Hepatocyte (in vitro differentiated cells): ENCODE results near the gene MKRN2. TPM values are rescaled to one million over a fixed set of nuclear protein-coding genes. Genes with fewer than 3 reads are reported as not detected.
A peak's percentile ranks its signal among the peaks of the same experiment; 100 is the strongest.

Source experiments
- DNase-seq: peaks from one replicate; pipeline ENCODE4 v3.0.0-alpha.2; 2016; ENCODE audit warnings: low spot score
- H2AFZ ChIP-seq: fragments of 200-600 bp; sonication (generic); 2 replicates; pipeline ENCODE4 v1.6.0; 2016; ENCODE audit warnings: antibody characterized with exemption, mild to moderate bottlenecking
- H3K27ac ChIP-seq: fragments of 200-600 bp; sonication (generic); 2 replicates; pipeline ENCODE4 v1.5.1; 2016; ENCODE audit warnings: mild to moderate bottlenecking
- H3K27me3 ChIP-seq: fragments of 200-600 bp; sonication (generic); 2 replicates; pipeline ENCODE4 v1.6.1; 2016
- H3K36me3 ChIP-seq: fragments of 200-600 bp; sonication (generic); replicated peaks from 2 replicates; pipeline ENCODE4 v1.5.1; 2016; ENCODE audit warnings: low read depth; ENCODE audit not compliant: insufficient read depth
- H3K4me1 ChIP-seq: fragments of 200-600 bp; sonication (generic); 2 replicates; pipeline ENCODE4 v1.5.1; 2016; ENCODE audit warnings: mild to moderate bottlenecking, moderate library complexity; ENCODE audit not compliant: insufficient read depth
- H3K4me2 ChIP-seq: fragments of 200-600 bp; sonication (generic); 2 replicates; pipeline ENCODE4 v1.6.0; 2016
- H3K4me3 ChIP-seq: fragments of 200-600 bp; sonication (generic); 2 replicates; pipeline ENCODE4 v1.5.1; 2016; ENCODE audit warnings: mild to moderate bottlenecking
- H3K79me2 ChIP-seq: fragments of 200-600 bp; sonication (generic); 2 replicates; pipeline ENCODE4 v1.6.0; 2017; ENCODE audit warnings: mild to moderate bottlenecking
- H3K9me2 ChIP-seq: fragments of 200-600 bp; sonication (generic); replicated peaks from 2 replicates; pipeline ENCODE4 v1.6.0; 2017; ENCODE audit warnings: mild to moderate bottlenecking; ENCODE audit not compliant: insufficient read depth
- H3K9me3 ChIP-seq: fragments of 200-600 bp; sonication (generic); 2 replicates; pipeline ENCODE4 v1.5.1; 2016; ENCODE audit warnings: low read depth, mild to moderate bottlenecking
- H4K20me1 ChIP-seq: fragments of 200-600 bp; sonication (generic); 2 replicates; pipeline ENCODE4 v1.6.0; 2016; ENCODE audit warnings: mild to moderate bottlenecking; ENCODE audit not compliant: insufficient read depth, poor library complexity, severe bottlenecking
- EZH2 ChIP-seq: fragments of 200-600 bp; sonication (generic); IDR thresholded peaks from 2 replicates; pipeline ENCODE4 v1.6.1; 2016; ENCODE audit warnings: antibody characterized with exemption, mild to moderate bottlenecking, borderline replicate concordance
- EZH2phosphoT487 ChIP-seq: fragments of 200-600 bp; sonication (generic); IDR thresholded peaks from one replicate; pipeline ENCODE4 v1.6.1; 2018; ENCODE audit warnings: antibody characterized with exemption, mild to moderate bottlenecking, low read depth, moderate library complexity; ENCODE audit not compliant: unreplicated experiment, severe bottlenecking
- WGBS: methylation state at CpG from one replicate; pipeline ENCODE4 v1.1.6; 2016; ENCODE audit warnings: low lambda C conversion rate; ENCODE audit errors: missing lambda C conversion rate; 5-methylcytosine and 5-hydroxymethylcytosine counted together
- polyA plus RNA-seq: library from polyadenylated mRNA; unstranded; fragments of >200 nt; fragmentation: Nextera tagmentation; extraction: Ambion mirVana; gene quantifications from 2 replicates; pipeline ENCODE4 v1.2.1, GENCODE V29; 2016
- total RNA-seq: library from RNA; depleted of rRNA; stranded (reverse); fragments of >200 nt; gene quantifications from 2 replicates; pipeline ENCODE4 v1.2.3, GENCODE V29; 2014
- TF ChIP-seq, protein P1 (sequence below): fragments of 200-600 bp; sonication (generic); IDR thresholded peaks from 2 replicates; pipeline ENCODE4 v1.5.1; 2016; ENCODE audit warnings: antibody characterized with exemption, mild to moderate bottlenecking; ENCODE audit not compliant: poor library complexity

MKRN2 gene
- total and polyA plus RNA-seq, 2 experiments from 2014 or later, result 22.6 to 30.1 TPM

DNA sequence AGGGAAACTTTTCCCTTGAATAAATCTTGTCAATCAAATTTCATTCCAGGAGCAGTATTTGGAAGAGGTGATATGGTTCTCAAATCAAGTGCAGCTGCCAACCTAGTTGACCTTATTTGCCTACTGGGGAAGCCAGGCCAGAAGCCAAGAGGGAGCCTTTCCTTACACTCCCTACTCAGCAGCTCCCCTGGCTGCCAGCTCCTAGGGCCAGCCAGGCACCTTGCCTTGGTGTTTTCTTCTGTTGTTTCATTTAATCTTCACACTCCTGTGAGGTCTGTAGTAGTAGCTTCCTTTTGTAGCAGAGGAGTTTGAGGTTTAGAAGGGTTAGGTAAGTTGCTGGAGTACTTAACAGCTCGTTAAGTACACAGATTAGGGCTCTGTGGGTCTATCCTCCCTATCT is 34.2 kb upstream of the MKRN2 start:
- DNase-seq, result no peak
- no peaks in the 10 kb centered on the region for H4K20me1 ChIP-seq
- H3K4me3 ChIP-seq, result no peak overlapping the region
- no peaks in the 10 kb centered on the region for H3K36me3 ChIP-seq
- 90% methylated on average over 1 of the region's 1 CpG for WGBS
- TF ChIP-seq EZH2 (no peak), EZH2phosphoT487 (no peak)
- TF ChIP-seq, protein P1, sequence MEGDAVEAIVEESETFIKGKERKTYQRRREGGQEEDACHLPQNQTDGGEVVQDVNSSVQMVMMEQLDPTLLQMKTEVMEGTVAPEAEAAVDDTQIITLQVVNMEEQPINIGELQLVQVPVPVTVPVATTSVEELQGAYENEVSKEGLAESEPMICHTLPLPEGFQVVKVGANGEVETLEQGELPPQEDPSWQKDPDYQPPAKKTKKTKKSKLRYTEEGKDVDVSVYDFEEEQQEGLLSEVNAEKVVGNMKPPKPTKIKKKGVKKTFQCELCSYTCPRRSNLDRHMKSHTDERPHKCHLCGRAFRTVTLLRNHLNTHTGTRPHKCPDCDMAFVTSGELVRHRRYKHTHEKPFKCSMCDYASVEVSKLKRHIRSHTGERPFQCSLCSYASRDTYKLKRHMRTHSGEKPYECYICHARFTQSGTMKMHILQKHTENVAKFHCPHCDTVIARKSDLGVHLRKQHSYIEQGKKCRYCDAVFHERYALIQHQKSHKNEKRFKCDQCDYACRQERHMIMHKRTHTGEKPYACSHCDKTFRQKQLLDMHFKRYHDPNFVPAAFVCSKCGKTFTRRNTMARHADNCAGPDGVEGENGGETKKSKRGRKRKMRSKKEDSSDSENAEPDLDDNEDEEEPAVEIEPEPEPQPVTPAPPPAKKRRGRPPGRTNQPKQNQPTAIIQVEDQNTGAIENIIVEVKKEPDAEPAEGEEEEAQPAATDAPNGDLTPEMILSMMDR, result no peak
- no peak overlapping the region for H3K27ac ChIP-seq
- no peaks in the 10 kb centered on the region for H3K9me3 ChIP-seq
- H2AFZ ChIP-seq, result no peak overlapping the region
- no peaks in the 10 kb centered on the region for H3K9me2 ChIP-seq
- H3K27me3 ChIP-seq, result no peaks in the 10 kb centered on the region
- H3K4me2 ChIP-seq, result no peak overlapping the region
- no peaks in the 10 kb centered on the region for H3K79me2 ChIP-seq
- H3K4me1 ChIP-seq, result no peaks in the 10 kb centered on the region

DNA sequence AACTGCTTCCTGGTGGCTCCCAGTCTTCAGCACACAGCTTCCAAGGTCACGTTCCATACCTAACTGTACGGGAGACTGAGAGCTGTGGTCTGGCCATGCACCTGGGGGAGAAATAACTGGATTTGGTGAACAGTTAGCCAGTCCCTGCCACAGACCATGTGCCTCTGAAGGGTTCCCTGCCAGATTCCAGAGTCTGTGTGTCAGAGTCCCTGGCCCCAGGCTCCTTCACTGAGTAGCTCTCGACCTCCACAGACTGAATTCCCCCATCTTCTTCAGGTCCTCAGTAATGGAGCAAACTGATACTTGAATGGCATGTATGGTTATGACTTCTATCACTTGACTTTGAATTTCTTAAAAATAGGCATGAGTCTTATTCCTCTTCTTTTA is 29.1 kb upstream of the MKRN2 start:
- DNase-seq, result no peak
- Histone ChIP-seq H2AFZ (no peak overlapping the region), H3K27me3 (no peaks in the 10 kb centered on the region), H3K79me2 (no peaks in the 10 kb centered on the region), H3K27ac (no peak overlapping the region), H3K36me3 (no peaks in the 10 kb centered on the region), H3K4me1 (no peaks in the 10 kb centered on the region), H3K9me2 (no peaks in the 10 kb centered on the region), H4K20me1 (no peaks in the 10 kb centered on the region), H3K4me3 (no peak overlapping the region), H3K9me3 (no peaks in the 10 kb centered on the region), H3K4me2 (no peak overlapping the region)
- 69% methylated on average over 3 of the region's 3 CpGs for WGBS
- TF ChIP-seq EZH2 (no peak), EZH2phosphoT487 (no peak)
- TF ChIP-seq, protein P1, result no peak

DNA sequence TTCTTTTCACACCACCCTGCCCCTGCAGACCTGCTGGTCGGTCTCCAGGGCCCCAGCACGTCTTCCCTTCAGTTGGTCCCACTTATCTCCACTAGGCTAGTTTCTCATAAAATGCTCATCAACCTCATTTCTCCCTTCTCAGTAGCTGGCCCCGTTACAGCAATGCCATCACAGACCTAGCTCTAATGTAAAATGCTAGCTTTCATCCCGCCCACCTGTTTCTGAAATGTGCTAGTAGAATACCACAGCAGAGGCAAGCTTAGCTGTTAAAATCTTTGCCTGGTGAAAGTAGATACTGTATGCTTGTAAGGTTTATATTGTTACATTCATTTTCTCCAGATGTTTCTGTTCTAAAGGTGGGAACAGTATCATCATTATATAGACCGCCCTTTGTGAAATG is 24.7 kb upstream of the MKRN2 start:
- Histone ChIP-seq H3K27me3 (no peaks in the 10 kb centered on the region), H3K27ac (no peak overlapping the region), H3K36me3 (no peaks in the 10 kb centered on the region), H2AFZ (no peak overlapping the region), H3K79me2 (no peaks in the 10 kb centered on the region), H3K4me1 (no peaks in the 10 kb centered on the region), H4K20me1 (no peaks in the 10 kb centered on the region), H3K9me3 (no peaks in the 10 kb centered on the region), H3K4me3 (no peak overlapping the region), H3K4me2 (no peak overlapping the region), H3K9me2 (no peaks in the 10 kb centered on the region)
- 87% methylated on average over 5 of the region's 5 CpGs for WGBS
- no peak for DNase-seq
- TF ChIP-seq EZH2phosphoT487 (no peak), EZH2 (no peak)
- TF ChIP-seq, protein P1, result no peak

DNA sequence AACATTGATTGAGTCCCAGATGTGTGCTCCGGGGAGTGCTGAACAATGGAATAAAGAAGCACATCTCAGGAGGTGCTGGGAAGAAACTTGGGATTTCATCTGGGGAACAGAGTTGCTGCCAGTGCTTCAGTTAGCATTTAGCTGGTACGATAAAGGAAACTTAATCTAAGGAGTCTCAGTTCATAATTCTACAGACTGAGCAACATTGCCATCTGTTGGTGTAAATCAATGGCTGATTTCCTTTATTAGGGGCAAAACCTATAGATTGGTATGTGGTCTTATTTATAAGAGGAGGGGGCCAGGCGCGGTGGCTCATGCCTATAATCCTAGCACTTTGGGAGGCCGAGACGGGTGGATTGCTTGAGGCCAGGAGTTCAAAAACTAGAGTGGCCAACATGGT is 20.5 kb upstream of the MKRN2 start:
- H3K4me2 ChIP-seq, result no peak overlapping the region
- no peak overlapping the region for H2AFZ ChIP-seq
- no peak for DNase-seq
- TF ChIP-seq, protein P1, result peak; percentile 35
- TF ChIP-seq EZH2, result no peak
- 90% methylated on average over 5 of the region's 6 CpGs for WGBS
- H4K20me1 ChIP-seq, result no peaks in the 10 kb centered on the region
- no peak overlapping the region for H3K27ac ChIP-seq
- no peaks in the 10 kb centered on the region for H3K9me2 ChIP-seq
- H3K79me2 ChIP-seq, result no peaks in the 10 kb centered on the region
- H3K27me3 ChIP-seq, result no peaks in the 10 kb centered on the region
- H3K9me3 ChIP-seq, result no peaks in the 10 kb centered on the region
- H3K36me3 ChIP-seq, result no peaks in the 10 kb centered on the region
- no peak overlapping the region for H3K4me3 ChIP-seq
- H3K4me1 ChIP-seq, result no peaks in the 10 kb centered on the region
